GM19455 (cell line): ENCODE measurements around the gene PEG3.

Experiments used
- ATAC-seq: cut with Tn5 transposase; IDR thresholded peaks from one replicate; pipeline ENCODE4 v1.9.1; 2021; ENCODE audit not compliant: unreplicated experiment

The PEG3 gene

GRCh38 chr19:56811480-56811879, 29.0 kb downstream of the PEG3 start:
- no peak for ATAC-seq

GRCh38 chr19:56810260-56810659, 30.3 kb downstream of the PEG3 start:
- ATAC-seq: no peak

- ATAC-seq: no peak
Observed at GRCh38 chr19:56808717-56809392, 31.7 kb downstream of the PEG3 start.

- ATAC-seq: no peak
Observed at GRCh38 chr19:56806639-56807038, 33.9 kb downstream of the PEG3 start.
